ENCODE data around the gene SLC35B2.

GRCh38 chr6:44246663-44247337 lies 10.5 kb downstream of the SLC35B2 start, which contains the start of gene HSP90AB1:
- no peak for TF ChIP-seq CTCF (conservative IDR thresholded peaks at IDR 0.05; ENCODE audit: low read depth, low read length)
- no peak for TF ChIP-seq EZH2phosphoT487 (IDR thresholded peaks at IDR 0.05; ENCODE audit: borderline replicate concordance, low read length)
- TF ChIP-seq EZH2 (IDR thresholded peaks at IDR 0.05; ENCODE audit: low read length, unreplicated experiment): no peak
